HepG2 (cell line): ENCODE measurements around the gene GPT2. TPM values are rescaled to one million over a fixed set of nuclear protein-coding genes. Genes with fewer than 3 reads are reported as not detected.

Experiments
- FIP1L1 ChIP-seq: fragments of 200-400 bp; formaldehyde crosslinking; IDR thresholded peaks from 2 replicates; pipeline ENCODE4 v1.6.1; 2018; ENCODE audit warnings: low read depth, mild to moderate bottlenecking, low read length, moderate library complexity, borderline replicate concordance; ENCODE audit not compliant: insufficient read depth
- GABPA ChIP-seq, 2 experiments: IDR thresholded peaks; 2 replicates each; pipeline ENCODE4 v1.6.1; 2011 to 2016; ENCODE audit warnings: low read depth in 2 of 2, low read length in 1 of 2, missing biosample characterization in 1 of 2, missing genetic modification characterization in 1 of 2
- HDAC2 ChIP-seq: sonication (generic); formaldehyde crosslinking; IDR thresholded peaks from 2 replicates; pipeline ENCODE4 v1.4.0; 2020; ENCODE audit warnings: missing genetic modification reagents
- HNRNPLL ChIP-seq: fragments of 200-400 bp; formaldehyde crosslinking; IDR thresholded peaks from 2 replicates; pipeline ENCODE4 v1.6.1; 2017; ENCODE audit warnings: mild to moderate bottlenecking, low read depth, low read length; ENCODE audit not compliant: poor library complexity, severe bottlenecking
- JUN ChIP-seq: sonication (generic); formaldehyde crosslinking; IDR thresholded peaks from 2 replicates; pipeline ENCODE4 v1.4.0; 2020; ENCODE audit warnings: mild to moderate bottlenecking, missing genetic modification reagents
- KDM6A ChIP-seq: IDR thresholded peaks from 2 replicates; pipeline ENCODE4 v1.6.1; 2016; ENCODE audit warnings: low read depth
- PAXIP1 ChIP-seq: sonication (generic); formaldehyde crosslinking; conservative IDR thresholded peaks from 2 replicates; pipeline ENCODE4 v1.4.0; 2020; ENCODE audit warnings: mild to moderate bottlenecking, missing genetic modification reagents, moderate library complexity
- POLR2A ChIP-seq, 2 experiments: IDR thresholded peaks; 2 replicates each; pipeline ENCODE4 v1.6.1; 2011; ENCODE audit warnings: low read depth in 2 of 2, low read length in 2 of 2, mild to moderate bottlenecking in 1 of 2, moderate library complexity in 1 of 2; ENCODE audit not compliant: insufficient read depth in 1 of 2
- RFX3 ChIP-seq: IDR thresholded peaks from 2 replicates; pipeline ENCODE4 v1.6.1; 2016; ENCODE audit warnings: missing biosample characterization, missing genetic modification reagents
- SAP130 ChIP-seq: IDR thresholded peaks from 2 replicates; pipeline ENCODE4 v1.6.1; 2016; ENCODE audit warnings: low read depth
- TCF7L2 ChIP-seq: IDR thresholded peaks from 2 replicates; pipeline ENCODE4 v1.6.1; 2011; ENCODE audit warnings: mild to moderate bottlenecking, low read depth, low read length, moderate library complexity
- THRA ChIP-seq: sonication (generic); formaldehyde crosslinking; IDR thresholded peaks from 2 replicates; pipeline ENCODE4 v1.4.0; 2020; ENCODE audit warnings: missing genetic modification reagents, borderline replicate concordance
- ZFP82 ChIP-seq: sonication (generic); formaldehyde crosslinking; IDR thresholded peaks from 2 replicates; pipeline ENCODE4 v1.5.1; 2020; ENCODE audit warnings: mild to moderate bottlenecking, missing genetic modification reagents, borderline replicate concordance
- ZNF121 ChIP-seq: sonication (generic); formaldehyde crosslinking; IDR thresholded peaks from 2 replicates; pipeline ENCODE4 v1.5.0; 2020; ENCODE audit warnings: mild to moderate bottlenecking, missing genetic modification reagents
- ZNF350 ChIP-seq: sonication (generic); formaldehyde crosslinking; IDR thresholded peaks from 2 replicates; pipeline ENCODE4 v1.4.0; 2020; ENCODE audit warnings: mild to moderate bottlenecking, low read depth, missing genetic modification reagents, borderline replicate concordance
- ZNF552 ChIP-seq: sonication (generic); formaldehyde crosslinking; IDR thresholded peaks from 2 replicates; pipeline ENCODE4 v1.9.0; 2022; ENCODE audit warnings: missing genetic modification reagents, mild to moderate bottlenecking, borderline replicate concordance
- ZNF563 ChIP-seq: sonication (generic); formaldehyde crosslinking; IDR thresholded peaks from 2 replicates; pipeline ENCODE4 v1.8.0; 2022; ENCODE audit warnings: mild to moderate bottlenecking, moderate library complexity, missing genetic modification reagents
- ZNF816 ChIP-seq: sonication (generic); formaldehyde crosslinking; IDR thresholded peaks from 2 replicates; pipeline ENCODE4 v1.8.0; 2022; ENCODE audit warnings: missing genetic modification reagents, mild to moderate bottlenecking, borderline replicate concordance
- polyA plus RNA-seq, 8 experiments: library from polyadenylated mRNA; depleted of rRNA in 3 of 8; stranded (reverse) in 7 of 8; unstranded in 1 of 8; fragments of >200 nt; fragmentation: Illumina TruSeq in 4 of 8; extraction: Trizol in 4 of 8; gene quantifications; 2 replicates each; pipeline versions ENCODE4 v1.2.1 to v1.2.3, GENCODE V29; 2011 to 2016; ENCODE audit warnings: low read depth in 4 of 8, missing spikeins in 1 of 8, mixed read lengths in 1 of 8; ENCODE audit not compliant: insufficient read depth in 1 of 8
- total RNA-seq, 5 experiments: library from RNA; depleted of rRNA; stranded (reverse); fragments of >200 nt; fragmentation: Illumina TruSeq; extraction: Trizol; gene quantifications; 2 replicates each; pipeline ENCODE4 v1.2.3, GENCODE V29; 2016; ENCODE audit warnings: low read depth in 1 of 5

The GPT2 gene
- total and polyA plus RNA-seq, 2 of the 13 experiments (the other 11 are each of a cell fraction or from before 2014, with no cell fraction given) = 138 to 267 TPM

GRCh38 chr16:46972429-46973206, 88.5 kb downstream of the GPT2 start (continued):
- TF ChIP-seq ZNF121 (CRISPR knock-in tag) = no peak
- peak; percentile 73 for TF ChIP-seq HNRNPLL
- TF ChIP-seq RFX3 (CRISPR knock-in tag) = 0 out of 2 replicates have a peak, but pooled peaks have one; percentile 14
- TF ChIP-seq JUN (CRISPR knock-in tag) = no peak
- 0 out of 2 replicates have a peak, but pooled peaks have one; percentile 5 for TF ChIP-seq ZNF350
- TF ChIP-seq PAXIP1 (CRISPR knock-in tag) = 0 out of 2 replicates have a peak, but pooled peaks have one; percentile 32
- 0 out of 2 replicates have a peak, but pooled peaks have one; percentile 6 for TF ChIP-seq ZNF563 (CRISPR knock-in tag)
- 0 out of 2 replicates have a peak, but pooled peaks have one; percentile 18 for TF ChIP-seq GABPA (IDR thresholded peaks at IDR 0.05; ENCODE audit: low read depth, low read length)
- TF ChIP-seq GABPA (CRISPR knock-in tag; IDR thresholded peaks at IDR 0.05; ENCODE audit: low read depth) = peak; percentile 88
- TF ChIP-seq HDAC2 (CRISPR knock-in tag) = peak; percentile 10; the same call in 1 of the 2 replicates
- TF ChIP-seq TCF7L2 = no peak
- TF ChIP-seq KDM6A = no peak
- 0 out of 2 replicates have a peak, but pooled peaks have one; percentile 64 for TF ChIP-seq ZNF552 (CRISPR knock-in tag)
- peak; percentile 39; the same call in 1 of the 2 replicates for TF ChIP-seq ZFP82 (CRISPR knock-in tag)
- TF ChIP-seq ZNF816 (CRISPR knock-in tag) = peak; percentile 80; the same call in 1 of the 2 replicates
- peak in 1 of 2 experiments; percentile 43; a peak in 1 of 4 replicates for TF ChIP-seq POLR2A (IDR thresholded peaks at IDR 0.05; ENCODE audit: insufficient read depth in 1 of 2, low read depth in 2 of 2, low read length in 2 of 2)
- TF ChIP-seq FIP1L1 = 0 out of 2 replicates have a peak, but pooled peaks have one; percentile 77
- TF ChIP-seq THRA = peak; percentile 26; the same call in 1 of the 2 replicates
- peak; percentile 60 for TF ChIP-seq SAP130 (CRISPR knock-in tag)
